Adrenal gland (tissue), 12 donors: ENCODE results near the gene ZBTB44. TPM values are rescaled to one million over a fixed set of nuclear protein-coding genes. Genes with fewer than 3 reads are reported as not detected.
A peak's percentile ranks its signal among the peaks of the same experiment; 100 is the strongest.

ENCODE experiments used
- DNase-seq, 7 donors: peaks; one replicate each; pipeline ENCODE4 v3.0.0-alpha.2; 2019 to 2020
- H3K27ac ChIP-seq, 5 donors: fragments of 200-600 bp; sonication (generic) in 4 of 5; 1 replicate in 3 of 5; 2 replicates in 2 of 5; pipeline versions ENCODE4 v1.5.1 to v1.8.0; 2016 to 2020; ENCODE audit warnings: mild to moderate bottlenecking in 1 of 5
- H3K27me3 ChIP-seq: fragments of 200-600 bp; 2 replicates; pipeline ENCODE4 v1.8.0; 2021
- H3K36me3 ChIP-seq, 2 donors: fragments of 200-600 bp; replicated peaks in 1 of 2; 1 replicate in 1 of 2; 2 replicates in 1 of 2; pipeline versions ENCODE4 v1.5.1 to v1.8.0; 2018 to 2022
- H3K4me1 ChIP-seq, 2 donors: fragments of 200-600 bp; replicated peaks in 1 of 2; 1 replicate in 1 of 2; 2 replicates in 1 of 2; pipeline versions ENCODE4 v1.5.1 to v1.8.0; 2018 to 2021
- H3K4me3 ChIP-seq, 4 donors: fragments of 200-600 bp; sonication (generic) in 3 of 4; one replicate each; pipeline ENCODE4 v1.5.1; 2016 to 2018
- H3K9me3 ChIP-seq, 3 donors: fragments of 200-600 bp; sonication (generic) in 1 of 3; replicated peaks in 1 of 3; 1 replicate in 2 of 3; 2 replicates in 1 of 3; pipeline versions ENCODE4 v1.5.1 to v1.8.0; 2016 to 2021
- POLR2A ChIP-seq, 2 donors: fragments of 450-650 bp; IDR thresholded peaks; one replicate each; pipeline ENCODE4 v1.6.1; 2017; ENCODE audit warnings: antibody characterized with exemption in 2 of 2, mild to moderate bottlenecking in 2 of 2, moderate library complexity in 1 of 2
- WGBS, 4 donors: extraction: QIAGEN DNeasy Blood & Tissue Kit in 2 of 4; methylation state at CpG; one replicate each; pipeline versions ENCODE4 v1.1.5 to v1.1.7; 2013 to 2017; 5-methylcytosine and 5-hydroxymethylcytosine counted together
- intact Hi-C, 2 donors: fragments of 100-400 bp; cut with DNase I; formaldehyde crosslinking; loops; one replicate each; pipeline versions ENCODE4 v1.14.1 to v1.15.0; 2022 to 2023
- polyA plus RNA-seq, 3 donors: library from polyadenylated mRNA; stranded (reverse); fragments of 200-250 nt in 2 of 3; fragments of 350-450 nt in 1 of 3; fragmentation: Illumina TruSeq in 1 of 3; extraction: RNeasy Lipid Tissue Mini Kit (QIAGEN cat#74804) in 1 of 3; gene quantifications; one replicate each; pipeline ENCODE4 v1.2.3, GENCODE V29; 2013 to 2014
- total RNA-seq, 9 donors: library from RNA; depleted of rRNA in 4 of 9; stranded (reverse); fragments of >200 nt in 4 of 9; fragments of 120-200 nt in 1 of 9; fragmentation: NEBNext Ultra II Directional in 1 of 9; extraction: Animal tissue kit (Norgen Biotek cat#: 25700) in 1 of 9; gene quantifications; one replicate each; pipeline versions ENCODE4 v1.1.0 to v1.2.4, GENCODE V29; 2013 to 2023
- TF ChIP-seq, protein P1 (sequence below), 6 experiments: fragments of 450-650 bp in 4 of 6; fragments of 200-600 bp in 2 of 6; sonication (generic) in 1 of 6; IDR thresholded peaks; 1 replicate in 5 of 6; 2 replicates in 1 of 6; pipeline versions ENCODE4 v1.5.1 to v1.8.0; 2016 to 2021; ENCODE audit warnings: antibody characterized with exemption in 6 of 6, mild to moderate bottlenecking in 2 of 6, moderate library complexity in 1 of 6
- donor health status: healthy with polysubstance abuse.
- donor health status: Bipolar disorder and iron deficiency.
- donor health status: DM: yes; HTN: yes; CAD: no.
- donor health status: DM: no; HTN: no; CAD: no.
- donor health status: DM: no; HTN: no; CAD: no.
- donor health status: DM: yes; HTN: yes; CAD: no.

ZBTB44 gene
- total and polyA plus RNA-seq, 12 donors: 10.1 to 94.3 (median 39.6) TPM

DNA sequence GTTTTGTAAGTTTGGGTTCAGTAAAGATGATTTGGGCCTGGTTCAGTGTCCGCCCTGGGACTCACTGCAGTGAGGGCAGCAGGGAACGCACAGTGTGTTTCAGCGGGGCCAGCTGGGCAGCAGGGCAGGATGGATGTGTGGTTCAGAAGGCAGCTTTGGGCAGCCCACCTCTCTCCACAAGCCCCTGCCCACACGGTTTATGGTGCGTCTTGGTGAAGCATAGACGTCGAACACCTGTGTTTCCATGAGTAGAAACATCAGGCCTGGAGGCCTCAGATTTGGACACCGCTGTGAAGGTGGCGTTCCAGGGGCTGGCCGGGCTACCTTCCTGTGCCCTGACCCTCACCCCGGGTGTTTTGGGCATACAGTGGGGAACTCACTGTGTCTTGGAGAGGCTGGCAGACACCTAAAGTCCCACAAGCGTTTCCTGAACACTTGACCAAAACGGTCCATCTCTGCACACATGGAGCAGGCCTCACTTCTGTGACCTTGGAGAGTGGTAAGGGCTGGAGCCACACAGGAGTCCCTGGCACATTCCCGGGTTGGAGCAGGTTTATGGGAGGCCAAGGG is 96.1 kb downstream of the ZBTB44 start:
- WGBS, 4 donors: 84 to 90% (median 86%) methylated on average over 6 to 14 of the region's 14 CpGs
- Histone ChIP-seq H3K4me1 (no peaks in the 10 kb centered on the region), H3K27ac (no peak overlapping the region), H3K4me3 (no peak overlapping the region), H3K36me3 (no peaks in the 10 kb centered on the region), H3K9me3 (no peaks in the 10 kb centered on the region), H3K27me3 (no peaks in the 10 kb centered on the region)
- intact Hi-C loops: loop anchor here (5.0 to 10.0 kb wide), 2 partner anchors 96 to 644 kb away; partner anchors contain the start of gene ZBTB44 (in 1 of the 2)
- no peak for TF ChIP-seq POLR2A (IDR thresholded peaks at IDR 0.05)
- TF ChIP-seq, protein P1, sequence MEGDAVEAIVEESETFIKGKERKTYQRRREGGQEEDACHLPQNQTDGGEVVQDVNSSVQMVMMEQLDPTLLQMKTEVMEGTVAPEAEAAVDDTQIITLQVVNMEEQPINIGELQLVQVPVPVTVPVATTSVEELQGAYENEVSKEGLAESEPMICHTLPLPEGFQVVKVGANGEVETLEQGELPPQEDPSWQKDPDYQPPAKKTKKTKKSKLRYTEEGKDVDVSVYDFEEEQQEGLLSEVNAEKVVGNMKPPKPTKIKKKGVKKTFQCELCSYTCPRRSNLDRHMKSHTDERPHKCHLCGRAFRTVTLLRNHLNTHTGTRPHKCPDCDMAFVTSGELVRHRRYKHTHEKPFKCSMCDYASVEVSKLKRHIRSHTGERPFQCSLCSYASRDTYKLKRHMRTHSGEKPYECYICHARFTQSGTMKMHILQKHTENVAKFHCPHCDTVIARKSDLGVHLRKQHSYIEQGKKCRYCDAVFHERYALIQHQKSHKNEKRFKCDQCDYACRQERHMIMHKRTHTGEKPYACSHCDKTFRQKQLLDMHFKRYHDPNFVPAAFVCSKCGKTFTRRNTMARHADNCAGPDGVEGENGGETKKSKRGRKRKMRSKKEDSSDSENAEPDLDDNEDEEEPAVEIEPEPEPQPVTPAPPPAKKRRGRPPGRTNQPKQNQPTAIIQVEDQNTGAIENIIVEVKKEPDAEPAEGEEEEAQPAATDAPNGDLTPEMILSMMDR (IDR thresholded peaks at IDR 0.05): no peak
- DNase-seq: peak in 1 of 7 donors; percentile 29

GRCh38 chr11:130217133-130218031 is 97.3 kb downstream of the ZBTB44 start:
- Histone ChIP-seq H3K4me1 (no peaks in the 10 kb centered on the region), H3K27me3 (no peaks in the 10 kb centered on the region), H3K4me3 (no peak overlapping the region), H3K27ac (no peak overlapping the region), H3K36me3 (no peaks in the 10 kb centered on the region), H3K9me3 (no peaks in the 10 kb centered on the region)
- peak in 1 of 7 donors; percentile 52 for DNase-seq
- WGBS, 4 donors: 67 to 74% (median 73%) methylated on average over 8 to 21 of the region's 21 CpGs
- TF ChIP-seq, protein P1 (IDR thresholded peaks at IDR 0.05): no peak
- no peak for TF ChIP-seq POLR2A (IDR thresholded peaks at IDR 0.05)
- intact Hi-C loops: loop anchor here (5.0 to 10.0 kb wide), 2 partner anchors 97 to 645 kb away; partner anchors contain the start of gene ZBTB44 (in 1 of the 2)

GRCh38 chr11:130216591-130217132 is 98.1 kb downstream of the ZBTB44 start:
- Histone ChIP-seq H3K27me3 (no peaks in the 10 kb centered on the region), H3K4me1 (no peaks in the 10 kb centered on the region), H3K27ac (no peak overlapping the region), H3K4me3 (no peak overlapping the region), H3K9me3 (no peaks in the 10 kb centered on the region), H3K36me3 (no peaks in the 10 kb centered on the region)
- peak in 1 of 7 donors; percentile 34 for DNase-seq
- TF ChIP-seq POLR2A (IDR thresholded peaks at IDR 0.05): no peak
- TF ChIP-seq, protein P1 (IDR thresholded peaks at IDR 0.05): no peak
- WGBS, 4 donors: 63 to 73% (median 68%) methylated on average over 5 to 17 of the region's 17 CpGs
- intact Hi-C loops: loop anchor here (5.0 to 10.0 kb wide), 2 partner anchors 98 to 646 kb away; partner anchors contain the start of gene ZBTB44 (in 1 of the 2)

DNA sequence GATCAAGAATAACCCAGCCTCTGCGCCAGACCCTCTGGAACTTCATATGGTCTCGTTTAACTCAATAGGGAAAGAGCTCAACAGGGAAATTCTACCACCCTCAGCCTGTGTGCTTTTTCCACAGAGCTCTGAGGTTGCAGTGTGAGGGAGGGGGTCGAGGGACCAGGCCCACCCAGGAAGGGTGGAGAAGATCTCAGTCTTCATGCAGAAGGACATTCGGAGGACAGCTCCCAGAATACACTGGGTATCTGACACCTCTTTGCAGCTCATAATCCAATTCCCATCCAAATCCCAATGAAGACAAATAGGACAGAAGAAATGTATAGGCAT is 98.5 kb downstream of the ZBTB44 start:
- H3K9me3 ChIP-seq: no peaks in the 10 kb centered on the region
- 27 to 49% (median 39%) methylated on average over 4 of the region's 4 CpGs for WGBS, 4 donors
- no peak for DNase-seq
- no peaks in the 10 kb centered on the region for H3K36me3 ChIP-seq
- no peaks in the 10 kb centered on the region for H3K4me1 ChIP-seq
- no peaks in the 10 kb centered on the region for H3K27me3 ChIP-seq
- no peak overlapping the region for H3K4me3 ChIP-seq
- intact Hi-C loops: loop anchor here (5.0 to 10.0 kb wide), 2 partner anchors 99 to 646 kb away; partner anchors contain the start of gene ZBTB44 (in 1 of the 2)
- no peak overlapping the region for H3K27ac ChIP-seq
- TF ChIP-seq POLR2A (IDR thresholded peaks at IDR 0.05): no peak
- TF ChIP-seq, protein P1 (IDR thresholded peaks at IDR 0.05): no peak
